AML-193 (cell line): ENCODE measurements around the gene GAA.

Source experiments
- DNase-seq, 2 experiments: peaks; one replicate each; lab custom pipeline; 2025; lab: John Stamatoyannopoulos, UW

The GAA gene

DNA sequence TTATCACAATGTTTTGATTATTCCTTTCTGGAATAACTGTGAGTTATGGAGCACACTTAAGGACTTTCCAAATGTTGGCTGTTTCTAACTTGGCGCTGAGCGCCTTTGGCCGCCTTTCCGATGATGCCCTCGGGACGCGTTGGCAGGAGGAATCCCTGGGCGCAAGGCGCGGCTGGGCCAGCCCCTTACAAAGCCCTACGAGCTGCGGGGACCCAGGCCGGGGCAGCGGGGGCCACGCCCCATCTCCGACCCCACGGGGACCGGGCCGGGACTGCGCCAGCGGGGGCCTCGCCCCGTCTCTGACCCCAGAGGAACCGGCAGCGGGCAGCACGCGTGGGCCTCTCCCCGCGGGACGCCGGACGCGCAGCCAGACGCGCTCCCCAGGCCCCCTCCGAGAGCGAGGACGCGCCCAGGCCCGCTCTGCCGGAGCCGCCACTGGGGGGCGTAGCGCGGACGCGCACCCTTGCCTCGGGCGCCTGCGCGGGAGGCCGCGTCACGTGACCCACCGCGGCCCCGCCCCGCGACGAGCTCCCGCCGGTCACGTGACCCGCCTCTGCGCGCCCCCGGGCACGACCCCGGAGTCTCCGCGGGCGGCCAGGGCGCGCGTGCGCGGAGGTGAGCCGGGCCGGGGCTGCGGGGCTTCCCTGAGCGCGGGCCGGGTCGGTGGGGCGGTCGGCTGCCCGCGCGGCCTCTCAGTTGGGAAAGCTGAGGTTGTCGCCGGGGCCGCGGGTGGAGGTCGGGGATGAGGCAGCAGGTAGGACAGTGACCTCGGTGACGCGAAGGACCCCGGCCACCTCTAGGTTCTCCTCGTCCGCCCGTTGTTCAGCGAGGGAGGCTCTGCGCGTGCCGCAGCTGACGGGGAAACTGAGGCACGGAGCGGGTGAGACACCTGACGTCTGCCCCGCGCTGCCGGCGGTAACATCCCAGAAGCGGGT is at the start of gene GAA:
Gene GAA, plus strand, starts transcription at position 571 of the 935 bp plus-strand sequence. CDS start 3,006 bp downstream, outside the sequence.
- peak; percentile 69 to 70 for DNase-seq

DNA sequence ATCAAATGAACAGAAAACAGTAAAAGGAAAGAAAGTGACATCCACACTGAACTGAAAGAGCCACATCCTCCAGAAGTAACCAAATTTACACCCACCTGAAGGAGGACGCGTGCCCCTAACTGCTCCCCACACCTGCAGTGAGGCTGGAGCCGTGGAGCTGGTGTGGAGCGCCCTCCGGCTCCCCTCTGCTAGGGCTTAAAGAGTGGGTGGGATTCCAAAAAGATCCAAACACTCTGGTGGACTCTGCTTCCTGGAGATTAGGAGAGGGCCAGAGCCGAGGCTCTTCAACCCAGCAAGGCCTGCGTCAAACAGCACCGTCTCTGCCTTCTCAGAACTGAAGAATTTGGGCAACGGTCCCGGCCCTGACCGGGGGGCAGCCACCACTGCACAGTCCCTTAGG is 49.7 kb upstream of the GAA start:
- no peak for DNase-seq

DNA sequence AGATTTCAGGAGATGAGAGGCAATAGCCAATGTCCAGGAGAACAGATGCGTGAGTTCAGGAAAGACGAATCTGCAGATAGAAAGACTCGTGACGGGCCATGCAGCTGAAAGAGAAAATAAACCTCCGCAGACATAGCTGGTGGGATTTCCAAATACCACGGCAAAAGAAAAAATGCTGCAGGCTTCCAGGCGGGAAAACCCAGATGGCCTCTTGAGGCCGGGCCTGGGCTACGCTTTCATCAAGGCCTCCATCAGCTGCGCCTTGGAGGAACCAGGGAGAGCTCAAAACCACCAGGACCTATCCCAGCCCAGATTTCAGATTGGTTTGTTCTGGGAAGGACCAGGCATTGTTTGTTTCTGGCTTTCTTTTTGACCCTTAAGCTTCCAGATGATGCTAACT is 48.3 kb upstream of the GAA start:
- no peak for DNase-seq

DNA sequence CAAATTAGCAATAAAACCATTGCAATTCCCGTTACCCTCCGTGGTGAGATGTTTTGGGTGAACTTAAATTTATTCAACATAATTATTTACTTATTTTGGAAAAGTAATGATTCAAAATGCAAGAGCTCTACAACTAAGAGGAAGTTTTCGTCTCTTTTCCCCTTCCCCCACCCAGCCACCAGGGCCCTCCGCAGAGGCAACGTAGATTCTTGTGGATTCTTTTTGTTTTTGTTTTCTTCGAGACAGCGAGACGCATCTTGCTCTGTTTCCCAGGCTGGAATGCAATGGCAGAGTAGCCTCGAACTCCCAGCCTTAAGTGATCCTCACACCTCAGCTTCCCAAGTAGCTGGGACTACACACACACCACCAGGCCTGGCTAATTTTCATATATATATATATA is 45.8 kb upstream of the GAA start:
- DNase-seq = no peak

DNA sequence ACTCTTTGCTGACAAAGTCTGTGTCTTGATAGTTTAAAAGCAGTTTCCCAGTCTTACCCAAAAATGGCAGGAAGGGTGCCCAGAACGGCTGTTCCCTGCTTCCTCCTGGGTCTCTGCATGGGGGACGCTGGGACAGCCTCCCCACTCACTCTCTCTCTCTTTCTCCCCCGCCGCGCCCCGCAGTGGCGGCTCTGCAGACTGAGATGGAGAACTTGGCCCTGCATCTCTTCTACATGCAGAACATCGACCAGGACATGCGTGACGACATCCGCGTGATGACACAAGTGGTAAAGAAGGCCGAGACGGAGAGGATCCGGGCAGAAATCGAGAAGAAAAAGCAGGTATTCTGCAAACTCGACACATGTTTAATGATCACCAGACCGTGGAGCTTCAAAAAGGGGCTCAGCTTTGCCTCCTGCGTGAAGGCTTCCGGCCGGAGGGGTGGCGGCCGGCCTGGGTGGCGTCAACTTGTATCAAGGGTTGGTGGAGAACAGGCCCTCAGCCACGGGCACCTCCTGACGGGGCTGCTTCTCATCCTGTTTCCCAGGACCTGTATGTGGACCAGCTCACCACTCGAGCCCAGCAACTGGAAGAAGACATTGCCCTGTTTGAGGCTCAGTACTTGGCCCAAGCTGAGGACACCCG is 42.9 kb upstream of the GAA start:
- DNase-seq = no peak

DNA sequence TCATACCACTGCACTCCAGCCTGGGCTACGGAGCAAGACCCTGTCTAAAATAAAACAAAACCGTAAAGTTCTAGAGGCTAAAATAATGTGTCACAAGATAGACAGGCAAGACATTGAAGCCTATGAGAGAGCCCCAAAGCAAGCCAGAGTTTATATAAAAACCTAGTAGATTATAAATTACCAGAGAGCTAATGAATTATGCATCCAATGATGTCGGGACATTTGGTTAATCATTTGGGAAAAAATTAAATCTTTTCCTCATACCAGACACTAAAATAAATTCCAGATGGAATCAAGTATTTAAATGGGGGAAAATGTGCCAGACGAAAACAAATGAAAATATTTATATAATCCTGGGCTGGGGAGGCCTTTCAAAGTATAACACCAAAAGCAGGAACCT is 40.7 kb upstream of the GAA start:
- DNase-seq = no peak

DNA sequence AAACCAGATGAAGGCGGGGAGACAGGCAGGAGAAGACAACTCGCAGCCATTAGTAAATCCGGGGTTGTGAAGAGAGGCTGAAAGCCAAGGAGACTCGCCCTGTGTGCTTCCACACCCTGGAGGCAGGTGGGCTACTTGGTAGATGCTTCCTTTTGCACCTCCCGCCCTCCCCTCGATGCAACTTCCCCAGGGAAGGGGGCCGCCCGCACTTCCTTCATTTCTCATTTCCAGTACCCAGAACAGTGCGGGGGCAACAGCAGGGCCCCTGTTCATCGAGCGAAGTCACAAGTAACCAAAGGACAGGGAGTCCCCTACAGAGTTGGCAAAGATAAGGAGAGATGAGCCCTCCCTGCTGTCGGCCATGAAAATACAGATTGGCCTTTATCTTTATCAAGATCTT is 40.0 kb upstream of the GAA start:
- DNase-seq = no peak

DNA sequence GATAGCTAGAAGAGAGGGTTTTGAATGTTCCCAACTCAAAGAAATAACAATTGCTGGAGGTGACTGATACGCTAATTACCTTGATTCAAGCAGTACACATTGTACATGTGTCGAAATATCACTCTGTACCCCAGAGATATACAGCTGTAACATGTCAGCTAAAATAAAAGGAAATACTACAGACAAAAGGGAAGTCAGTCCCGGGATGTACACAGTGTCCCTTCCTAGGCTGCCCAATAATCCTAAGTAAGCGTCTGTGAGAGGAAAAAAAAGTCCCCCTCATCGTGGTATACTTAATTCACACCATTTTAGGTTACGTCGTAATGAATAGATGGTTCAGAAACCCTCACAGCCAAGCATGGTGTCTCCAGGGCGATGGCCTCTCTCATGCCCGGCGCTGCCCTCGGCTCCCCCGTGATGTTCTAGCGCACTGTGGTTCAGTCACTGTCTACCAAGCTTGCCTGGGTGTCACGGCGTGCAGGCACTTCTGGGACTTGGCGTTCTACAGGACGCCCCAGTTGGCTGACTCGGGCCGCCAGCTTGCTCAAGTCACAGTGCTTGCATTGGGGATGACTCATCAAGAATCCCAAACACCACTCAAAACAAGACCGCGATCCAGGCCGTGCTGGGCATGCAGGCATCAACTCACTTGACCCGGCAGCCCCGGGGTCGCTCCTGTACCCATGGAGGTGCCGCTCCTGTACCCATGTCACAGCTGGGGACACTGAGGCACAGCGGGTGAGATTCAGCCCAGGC is 37.4 kb upstream of the GAA start:
- no peak for DNase-seq

DNA sequence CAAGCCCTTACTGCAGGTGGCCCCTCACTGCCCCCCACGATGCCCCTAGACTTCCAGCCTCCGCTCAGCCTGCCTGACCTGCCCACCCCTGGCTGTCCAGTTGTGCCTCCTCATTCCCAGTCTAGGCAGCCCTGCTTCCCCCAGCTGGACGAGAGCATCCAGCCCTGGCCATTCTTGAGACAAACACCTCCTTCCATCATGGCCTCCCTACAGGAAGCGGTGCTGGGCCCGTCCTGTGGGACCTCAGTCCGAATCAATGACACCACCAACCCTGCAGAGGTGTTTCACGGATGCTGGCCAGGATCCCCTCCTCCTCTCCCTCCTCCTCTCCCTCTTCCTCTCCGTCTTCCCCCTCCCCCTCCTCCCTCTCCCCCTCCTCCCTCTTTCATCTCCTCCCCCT is 36.7 kb upstream of the GAA start:
- no peak for DNase-seq

DNA sequence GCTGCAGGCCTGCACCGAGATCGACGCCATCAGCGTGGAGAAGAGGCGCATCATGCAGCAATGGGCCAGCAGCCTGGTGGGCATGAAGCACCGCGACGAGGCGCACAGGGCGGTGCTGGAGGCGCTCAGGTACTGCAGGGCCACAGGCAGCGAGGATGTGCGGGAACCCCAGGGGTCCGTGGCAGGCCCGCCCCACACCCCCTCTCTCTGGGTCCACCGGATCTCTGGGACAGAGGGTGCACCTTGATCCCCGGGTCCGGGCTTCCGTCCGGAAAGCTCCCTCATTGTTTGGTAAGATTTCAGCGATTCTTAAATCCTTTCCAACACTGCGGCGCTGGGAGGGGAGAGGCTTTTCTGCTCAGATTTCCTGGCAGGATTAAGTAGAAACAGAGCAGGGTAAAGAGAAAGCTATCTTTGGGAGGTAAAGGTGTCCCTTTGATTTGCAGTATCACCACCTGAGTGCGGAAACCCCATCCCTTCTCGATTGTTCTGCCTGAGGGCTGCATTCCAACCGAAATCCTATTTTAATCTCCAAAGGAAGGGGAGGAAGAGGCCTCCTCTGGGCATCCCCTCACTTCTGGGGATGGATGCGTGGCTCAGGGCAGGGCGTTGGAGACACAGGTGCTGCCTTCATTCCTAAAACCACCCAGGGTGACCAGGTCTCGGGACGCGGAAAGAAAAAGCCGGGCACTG is 35.8 kb upstream of the GAA start:
- DNase-seq = no peak

DNA sequence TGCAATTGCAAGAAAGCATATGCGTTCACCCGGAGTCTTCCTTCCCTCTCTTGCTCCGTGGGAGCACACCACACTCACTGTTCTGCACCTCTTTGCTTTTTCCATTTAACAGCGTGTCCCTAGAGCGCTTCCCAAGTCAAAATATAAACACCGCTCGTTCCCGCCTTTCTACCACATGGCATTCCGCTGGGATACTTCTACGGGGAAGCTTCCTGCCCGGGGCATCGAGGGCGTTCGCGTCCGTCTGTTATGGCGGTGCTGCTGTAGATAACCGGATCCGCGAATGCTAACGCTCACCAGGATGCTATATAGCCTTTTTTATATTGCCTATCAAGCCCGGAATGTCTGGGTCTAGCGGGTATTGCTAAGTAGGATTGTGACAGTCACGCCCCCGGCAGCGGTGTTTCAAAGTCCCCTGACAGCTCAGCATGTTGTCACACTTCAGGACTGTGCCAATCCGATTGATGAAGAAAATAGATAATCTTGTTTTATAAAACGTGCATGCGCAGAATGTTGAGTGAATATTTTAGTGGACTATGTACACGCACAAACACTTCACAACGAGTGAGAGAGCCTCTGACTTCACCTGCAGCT is 33.9 kb upstream of the GAA start:
- DNase-seq = no peak

DNA sequence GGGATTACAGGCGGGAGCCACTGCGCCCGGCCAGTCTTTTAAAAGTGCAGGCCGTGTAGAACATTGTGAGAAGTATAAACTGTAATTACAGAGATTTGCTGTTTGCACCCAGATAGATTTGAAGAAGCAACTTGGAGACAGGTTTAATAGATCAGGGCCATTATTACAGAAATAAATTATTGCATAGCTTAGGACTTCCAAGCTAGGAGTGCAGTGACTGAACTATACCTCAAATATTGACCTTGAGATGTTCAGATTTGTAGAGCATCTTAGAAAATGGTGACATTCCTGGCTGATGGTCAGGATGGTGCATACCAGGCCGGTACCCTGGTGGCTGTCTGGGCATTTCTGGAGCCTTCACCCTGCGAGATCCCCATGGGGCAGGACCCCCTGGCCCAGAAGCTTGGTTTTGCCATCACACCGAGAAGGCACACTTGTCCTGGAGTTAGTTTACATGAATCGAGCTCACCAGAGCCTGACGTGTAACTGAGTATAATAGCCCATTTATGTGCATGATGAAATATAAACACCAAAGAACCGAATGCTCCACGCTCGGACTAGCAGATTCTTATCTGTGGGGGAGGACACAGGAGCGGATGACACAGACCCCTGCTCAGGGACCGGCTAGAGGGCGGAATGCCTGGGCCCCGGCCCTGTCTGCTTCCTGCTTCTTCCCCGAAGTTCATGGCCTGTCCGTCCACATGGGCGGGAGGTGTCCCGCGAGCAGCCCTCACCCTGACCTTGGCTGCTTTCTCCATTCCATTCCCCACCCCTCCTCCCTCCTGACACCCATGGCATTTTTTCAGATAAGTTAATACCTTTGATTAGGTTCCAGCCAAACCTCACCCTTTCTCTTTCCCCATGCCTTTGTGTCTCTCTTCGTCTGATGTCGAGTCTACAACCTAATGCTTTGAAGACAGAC is 32.8 kb upstream of the GAA start:
- DNase-seq = no peak

DNA sequence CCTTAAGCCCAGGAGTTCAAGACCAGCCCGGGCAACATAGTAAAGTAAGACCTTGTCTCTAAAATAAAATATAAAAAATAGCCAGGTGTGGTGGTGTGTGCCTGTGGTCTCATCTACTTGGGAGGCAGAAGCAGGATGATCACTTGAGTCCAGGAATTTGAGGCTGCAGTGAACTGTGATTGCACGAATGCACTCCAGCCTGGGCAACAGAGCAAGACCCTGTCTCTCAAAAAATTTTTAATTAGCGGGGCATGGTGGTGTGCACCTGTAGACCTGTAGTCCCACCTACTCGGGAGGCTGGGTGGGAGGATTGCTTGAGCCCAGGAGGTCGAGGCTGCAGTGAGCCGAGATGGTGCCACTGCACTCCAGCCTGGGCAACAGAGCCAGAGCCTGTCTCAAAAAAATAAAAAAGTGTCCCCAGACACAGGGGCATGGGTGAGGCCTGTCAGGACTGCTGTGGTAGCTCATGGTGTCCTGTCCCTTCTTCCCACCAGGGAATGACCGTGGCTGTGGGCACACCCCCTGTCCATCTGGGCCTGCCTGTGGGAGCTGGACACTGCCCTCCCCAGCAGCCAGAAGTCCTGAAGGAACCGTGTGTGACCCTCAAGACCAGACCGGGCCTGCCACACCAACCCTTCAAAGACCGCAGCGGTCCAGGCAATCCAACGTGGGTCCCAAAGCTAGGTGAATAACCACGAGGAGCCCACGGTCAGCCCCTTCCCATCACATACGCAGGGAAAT is 30.8 kb upstream of the GAA start:
- DNase-seq = no peak

DNA sequence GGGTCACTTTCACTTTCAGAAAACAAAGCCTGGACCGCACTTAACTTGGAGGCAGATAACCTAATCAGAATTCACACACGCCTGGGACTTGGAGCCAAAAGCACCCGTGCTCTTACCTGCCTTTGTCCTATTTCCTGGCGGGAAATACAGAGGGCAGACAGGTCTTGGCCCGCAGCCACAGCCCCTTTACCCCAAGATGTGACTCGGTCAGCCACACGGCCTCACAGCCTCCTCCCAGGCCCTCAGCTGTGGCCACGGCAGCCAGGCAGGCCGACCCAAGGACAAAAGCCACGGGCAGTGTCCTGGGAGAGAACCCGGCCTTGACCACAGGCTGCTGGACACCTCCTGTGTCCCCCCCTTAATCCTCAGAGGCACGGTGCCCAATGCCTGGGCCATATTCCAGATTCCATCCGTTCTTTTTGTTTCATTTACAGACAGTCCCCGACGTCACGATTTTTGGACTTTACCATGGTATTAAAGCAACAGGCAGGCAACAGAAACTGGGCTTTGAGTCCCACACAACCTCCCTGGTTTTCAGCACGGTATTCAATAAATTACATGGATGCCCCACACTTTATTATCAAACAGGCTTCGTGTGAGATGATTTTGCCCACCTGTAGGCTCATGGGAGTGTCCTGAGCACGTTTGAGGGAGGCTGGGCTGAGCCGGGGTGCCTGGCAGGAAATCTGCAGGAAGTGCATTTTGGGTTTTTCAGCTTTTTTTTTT is 30.1 kb upstream of the GAA start:
- DNase-seq = no peak

DNA sequence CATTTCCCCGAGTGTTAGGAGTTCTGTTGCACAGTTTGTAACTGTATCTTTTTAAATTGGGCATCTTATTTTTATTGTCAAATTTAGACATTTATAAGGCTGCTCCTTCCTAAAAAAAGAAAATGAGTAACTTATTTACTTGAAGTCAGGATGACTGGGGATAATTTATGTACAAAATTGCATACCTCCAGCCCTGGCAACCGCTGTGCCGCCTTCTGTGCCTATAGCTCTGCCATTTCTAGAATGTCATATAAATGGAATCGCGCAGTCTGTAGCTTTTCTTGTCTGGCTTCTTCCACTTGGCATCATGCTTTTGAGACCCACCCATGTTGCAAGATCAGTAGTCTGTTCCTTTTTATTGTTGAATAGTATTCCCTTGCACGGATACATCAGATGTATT is 29.0 kb upstream of the GAA start:
- no peak for DNase-seq

DNA sequence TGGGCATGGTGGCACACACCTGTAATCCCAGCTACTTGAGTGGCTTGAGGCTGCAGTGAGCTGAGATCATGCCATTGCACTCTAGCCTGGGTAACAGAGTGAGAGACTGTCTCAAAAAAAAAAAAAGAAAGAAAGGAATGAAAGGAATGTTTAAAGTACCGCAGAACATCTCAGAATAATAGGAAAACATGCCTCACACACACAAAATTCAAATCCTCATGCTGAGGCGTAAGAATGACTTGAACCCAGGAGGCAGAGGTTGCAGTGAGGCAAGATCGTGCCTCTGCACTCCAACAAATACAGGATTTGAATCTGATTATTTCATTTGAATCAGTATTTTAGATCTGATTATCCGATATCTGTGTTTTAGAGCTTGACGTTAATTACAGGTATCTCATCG is 21.3 kb upstream of the GAA start:
- no peak for DNase-seq

DNA sequence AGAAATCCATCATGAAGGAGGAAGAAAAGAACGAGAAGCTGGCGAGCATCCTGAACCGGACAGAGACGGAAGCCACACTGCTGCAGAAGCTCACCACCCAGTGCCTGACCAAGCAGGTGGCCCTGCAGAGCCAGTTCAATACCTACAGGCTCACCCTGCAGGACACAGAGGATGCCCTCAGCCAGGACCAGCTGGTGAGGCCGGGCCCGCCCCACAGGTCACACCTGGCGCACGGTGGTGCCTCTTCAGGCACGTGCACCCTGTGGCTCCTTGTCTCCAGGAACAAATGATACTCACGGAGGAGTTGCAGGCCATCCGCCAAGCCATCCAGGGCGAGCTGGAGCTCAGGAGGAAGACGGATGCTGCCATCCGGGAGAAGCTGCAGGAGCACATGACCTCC is 19.8 kb upstream of the GAA start:
- DNase-seq = no peak

DNA sequence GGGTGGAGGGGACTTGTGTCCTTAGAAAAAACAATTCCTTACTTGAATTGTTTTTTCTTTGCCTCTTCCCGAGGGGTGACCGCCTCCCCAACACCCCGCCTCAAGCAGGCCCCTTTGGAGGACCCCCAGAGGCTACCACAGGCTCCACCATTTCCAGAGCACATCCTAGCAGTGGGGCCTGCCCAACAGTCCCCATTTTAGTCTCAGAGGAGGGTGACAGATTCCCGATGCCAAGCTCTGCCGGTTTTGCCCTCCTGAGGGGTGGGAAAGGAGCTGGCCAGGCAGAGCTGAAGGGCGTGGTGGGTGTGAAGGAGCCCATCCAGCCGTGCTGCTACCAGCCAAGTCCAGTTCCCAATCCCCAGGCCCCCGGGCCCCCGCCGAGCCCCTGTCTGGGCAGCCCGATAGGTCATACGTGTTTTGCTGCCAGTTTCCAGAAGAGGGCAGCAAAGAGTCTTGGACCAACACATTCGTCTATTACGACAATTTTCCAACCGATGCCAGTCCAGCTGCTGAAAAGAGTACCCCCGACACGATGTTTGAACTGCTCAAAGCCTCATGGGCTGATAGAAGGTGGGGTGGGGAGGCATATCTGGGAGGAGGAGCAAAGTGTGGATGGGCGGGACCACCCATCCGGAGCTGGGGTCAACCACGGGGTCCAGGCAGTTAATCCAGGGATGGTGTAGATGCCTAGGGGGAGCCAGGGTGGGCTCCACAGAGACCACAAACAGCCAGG is 18.8 kb upstream of the GAA start:
- DNase-seq = peak; percentile 68 to 76
